K562 (cell line): Measurements from ENCODE around the gene CEP192. TPM values are rescaled to one million over a fixed set of nuclear protein-coding genes. Genes with fewer than 3 reads are reported as not detected.

ENCODE experiments used
- ARHGAP35 ChIP-seq: fragments of 450-650 bp; IDR thresholded peaks from 2 replicates; pipeline ENCODE4 v1.6.1; 2018; ENCODE audit not compliant: partially characterized antibody
- CXXC5 ChIP-seq: fragments of 250-450 bp; sonication (Bioruptor Pico); IDR thresholded peaks from 2 replicates; pipeline ENCODE4 v1.8.0; 2022; ENCODE audit warnings: inconsistent platforms, mild to moderate bottlenecking, moderate library complexity
- DMBX1 ChIP-seq: fragments of 250-450 bp; sonication (Bioruptor Pico); IDR thresholded peaks from 2 replicates; pipeline ENCODE4 v1.8.0; 2022; ENCODE audit warnings: inconsistent platforms, mild to moderate bottlenecking, moderate library complexity, borderline replicate concordance
- GATAD2A ChIP-seq: fragments of 450-650 bp; IDR thresholded peaks from 2 replicates; pipeline ENCODE4 v1.6.1; 2017
- HMGN3 ChIP-seq: IDR thresholded peaks from 2 replicates; pipeline ENCODE4 v1.6.1; 2011; ENCODE audit warnings: borderline replicate concordance, low read depth, mild to moderate bottlenecking, mixed read lengths, low read length; ENCODE audit not compliant: insufficient read length; ENCODE audit errors: extremely low read depth
- LEF1 ChIP-seq: fragments of 450-650 bp; IDR thresholded peaks from 2 replicates; pipeline ENCODE4 v1.6.1; 2016; ENCODE audit warnings: mild to moderate bottlenecking
- MAFF ChIP-seq: IDR thresholded peaks from 2 replicates; pipeline ENCODE4 v1.6.1; 2012; ENCODE audit warnings: low read length, improper control_type of control experiment
- NBN ChIP-seq: fragments of 450-650 bp; IDR thresholded peaks from 2 replicates; pipeline ENCODE4 v1.6.1; 2016; ENCODE audit warnings: low read depth, mild to moderate bottlenecking
- PHF20 ChIP-seq: fragments of 450-650 bp; IDR thresholded peaks from 2 replicates; pipeline ENCODE4 v1.6.1; 2018; ENCODE audit not compliant: partially characterized antibody
- SAFB ChIP-seq: fragments of 200-400 bp; formaldehyde crosslinking; IDR thresholded peaks from 2 replicates; pipeline ENCODE4 v1.6.1; 2017; ENCODE audit warnings: low read depth, low read length, borderline replicate concordance
- ZBTB1 ChIP-seq: sonication (generic); formaldehyde crosslinking; IDR thresholded peaks from 2 replicates; pipeline ENCODE4 v1.8.1; 2023; ENCODE audit warnings: missing genetic modification reagents, low read depth, mild to moderate bottlenecking, borderline replicate concordance
- ZNF263 ChIP-seq: sonication (generic); formaldehyde crosslinking; IDR thresholded peaks from 2 replicates; pipeline ENCODE4 v1.8.0; 2022; ENCODE audit warnings: mild to moderate bottlenecking, missing genetic modification reagents, borderline replicate concordance
- ZNF551 ChIP-seq: fragments of 250-450 bp; sonication (Bioruptor Pico); IDR thresholded peaks from 2 replicates; pipeline ENCODE4 v1.5.0; 2021; ENCODE audit warnings: mild to moderate bottlenecking, moderate library complexity
- ZNF668 ChIP-seq: fragments of 250-450 bp; sonication (Bioruptor Pico); IDR thresholded peaks from 2 replicates; pipeline ENCODE4 v1.8.0; 2022; ENCODE audit warnings: mild to moderate bottlenecking, inconsistent platforms
- ZNF695 ChIP-seq: fragments of 450-650 bp; formaldehyde crosslinking; IDR thresholded peaks from 2 replicates; pipeline ENCODE4 v1.4.0; 2020; ENCODE audit warnings: mild to moderate bottlenecking, moderate library complexity
- polyA plus RNA-seq, 8 experiments: library from polyadenylated mRNA; depleted of rRNA in 4 of 8; stranded (reverse) in 5 of 8; unstranded in 3 of 8; fragments of >200 nt; fragmentation: Nextera tagmentation in 2 of 8; fragmentation: Illumina TruSeq in 1 of 8; extraction: Ambion mirVana in 2 of 8; extraction: Trizol in 1 of 8; gene quantifications; 2 replicates each; pipeline versions ENCODE4 v1.2.1 to v1.2.3, GENCODE V29; 2011 to 2014; ENCODE audit warnings: inconsistent platforms in 1 of 8, missing spikeins in 1 of 8
- total RNA-seq, 7 experiments: library from RNA; depleted of rRNA in 6 of 7; stranded (reverse); fragments of >200 nt in 6 of 7; fragmentation: Illumina TruSeq in 2 of 7; extraction: Trizol in 2 of 7; gene quantifications; 2 replicates each; pipeline versions ENCODE4 v1.2.1 to v1.2.3, GENCODE V29; 2011 to 2021; ENCODE audit warnings: low replicate concordance in 1 of 7
- TF ChIP-seq, protein P1 (sequence below): fragments of 450-650 bp; IDR thresholded peaks from 2 replicates; pipeline ENCODE4 v1.6.1; 2016; ENCODE audit warnings: mild to moderate bottlenecking, moderate library complexity

The CEP192 gene
- total and polyA plus RNA-seq, 9 of the 15 experiments (the other 6 are each of a cell fraction or from before 2014, with no cell fraction given): 14.4 to 54.4 (median 35.8) TPM

DNA sequence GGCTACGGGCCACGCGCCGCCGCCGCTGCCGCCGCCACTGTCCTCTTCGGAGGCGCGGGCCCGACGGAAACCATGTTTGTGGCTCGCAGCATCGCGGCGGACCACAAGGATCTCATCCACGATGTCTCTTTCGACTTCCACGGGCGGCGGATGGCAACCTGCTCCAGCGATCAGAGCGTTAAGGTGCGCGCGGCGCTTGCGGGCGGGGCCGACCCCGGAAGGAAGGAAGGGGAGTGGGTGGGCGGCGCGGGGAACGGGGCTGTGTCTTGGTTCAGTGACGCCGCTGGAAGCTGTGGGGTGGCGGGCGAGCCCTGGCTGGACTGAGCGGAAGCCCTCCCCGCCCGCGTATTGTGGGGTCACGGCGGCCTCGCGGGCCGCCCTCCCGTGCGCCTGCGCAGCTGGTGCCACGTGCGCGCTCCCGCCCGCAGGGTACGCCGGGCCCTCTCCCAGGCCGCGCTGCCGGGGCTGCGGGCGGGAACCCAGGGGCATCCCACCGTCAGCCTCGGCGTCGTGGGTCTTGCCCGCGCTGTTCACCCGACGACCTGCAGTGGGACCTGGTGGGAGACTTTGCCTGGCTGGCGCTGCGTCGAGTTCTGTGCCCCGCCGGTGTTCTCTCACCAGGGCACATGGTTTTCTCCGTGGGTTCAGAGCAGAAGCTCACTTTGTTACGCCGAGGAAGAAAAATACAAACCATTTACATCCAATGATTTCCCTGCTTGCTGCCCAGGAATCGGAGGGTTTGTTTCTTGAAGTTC lies 42.9 kb upstream of the CEP192 start (continued):
- TF ChIP-seq, protein P1, sequence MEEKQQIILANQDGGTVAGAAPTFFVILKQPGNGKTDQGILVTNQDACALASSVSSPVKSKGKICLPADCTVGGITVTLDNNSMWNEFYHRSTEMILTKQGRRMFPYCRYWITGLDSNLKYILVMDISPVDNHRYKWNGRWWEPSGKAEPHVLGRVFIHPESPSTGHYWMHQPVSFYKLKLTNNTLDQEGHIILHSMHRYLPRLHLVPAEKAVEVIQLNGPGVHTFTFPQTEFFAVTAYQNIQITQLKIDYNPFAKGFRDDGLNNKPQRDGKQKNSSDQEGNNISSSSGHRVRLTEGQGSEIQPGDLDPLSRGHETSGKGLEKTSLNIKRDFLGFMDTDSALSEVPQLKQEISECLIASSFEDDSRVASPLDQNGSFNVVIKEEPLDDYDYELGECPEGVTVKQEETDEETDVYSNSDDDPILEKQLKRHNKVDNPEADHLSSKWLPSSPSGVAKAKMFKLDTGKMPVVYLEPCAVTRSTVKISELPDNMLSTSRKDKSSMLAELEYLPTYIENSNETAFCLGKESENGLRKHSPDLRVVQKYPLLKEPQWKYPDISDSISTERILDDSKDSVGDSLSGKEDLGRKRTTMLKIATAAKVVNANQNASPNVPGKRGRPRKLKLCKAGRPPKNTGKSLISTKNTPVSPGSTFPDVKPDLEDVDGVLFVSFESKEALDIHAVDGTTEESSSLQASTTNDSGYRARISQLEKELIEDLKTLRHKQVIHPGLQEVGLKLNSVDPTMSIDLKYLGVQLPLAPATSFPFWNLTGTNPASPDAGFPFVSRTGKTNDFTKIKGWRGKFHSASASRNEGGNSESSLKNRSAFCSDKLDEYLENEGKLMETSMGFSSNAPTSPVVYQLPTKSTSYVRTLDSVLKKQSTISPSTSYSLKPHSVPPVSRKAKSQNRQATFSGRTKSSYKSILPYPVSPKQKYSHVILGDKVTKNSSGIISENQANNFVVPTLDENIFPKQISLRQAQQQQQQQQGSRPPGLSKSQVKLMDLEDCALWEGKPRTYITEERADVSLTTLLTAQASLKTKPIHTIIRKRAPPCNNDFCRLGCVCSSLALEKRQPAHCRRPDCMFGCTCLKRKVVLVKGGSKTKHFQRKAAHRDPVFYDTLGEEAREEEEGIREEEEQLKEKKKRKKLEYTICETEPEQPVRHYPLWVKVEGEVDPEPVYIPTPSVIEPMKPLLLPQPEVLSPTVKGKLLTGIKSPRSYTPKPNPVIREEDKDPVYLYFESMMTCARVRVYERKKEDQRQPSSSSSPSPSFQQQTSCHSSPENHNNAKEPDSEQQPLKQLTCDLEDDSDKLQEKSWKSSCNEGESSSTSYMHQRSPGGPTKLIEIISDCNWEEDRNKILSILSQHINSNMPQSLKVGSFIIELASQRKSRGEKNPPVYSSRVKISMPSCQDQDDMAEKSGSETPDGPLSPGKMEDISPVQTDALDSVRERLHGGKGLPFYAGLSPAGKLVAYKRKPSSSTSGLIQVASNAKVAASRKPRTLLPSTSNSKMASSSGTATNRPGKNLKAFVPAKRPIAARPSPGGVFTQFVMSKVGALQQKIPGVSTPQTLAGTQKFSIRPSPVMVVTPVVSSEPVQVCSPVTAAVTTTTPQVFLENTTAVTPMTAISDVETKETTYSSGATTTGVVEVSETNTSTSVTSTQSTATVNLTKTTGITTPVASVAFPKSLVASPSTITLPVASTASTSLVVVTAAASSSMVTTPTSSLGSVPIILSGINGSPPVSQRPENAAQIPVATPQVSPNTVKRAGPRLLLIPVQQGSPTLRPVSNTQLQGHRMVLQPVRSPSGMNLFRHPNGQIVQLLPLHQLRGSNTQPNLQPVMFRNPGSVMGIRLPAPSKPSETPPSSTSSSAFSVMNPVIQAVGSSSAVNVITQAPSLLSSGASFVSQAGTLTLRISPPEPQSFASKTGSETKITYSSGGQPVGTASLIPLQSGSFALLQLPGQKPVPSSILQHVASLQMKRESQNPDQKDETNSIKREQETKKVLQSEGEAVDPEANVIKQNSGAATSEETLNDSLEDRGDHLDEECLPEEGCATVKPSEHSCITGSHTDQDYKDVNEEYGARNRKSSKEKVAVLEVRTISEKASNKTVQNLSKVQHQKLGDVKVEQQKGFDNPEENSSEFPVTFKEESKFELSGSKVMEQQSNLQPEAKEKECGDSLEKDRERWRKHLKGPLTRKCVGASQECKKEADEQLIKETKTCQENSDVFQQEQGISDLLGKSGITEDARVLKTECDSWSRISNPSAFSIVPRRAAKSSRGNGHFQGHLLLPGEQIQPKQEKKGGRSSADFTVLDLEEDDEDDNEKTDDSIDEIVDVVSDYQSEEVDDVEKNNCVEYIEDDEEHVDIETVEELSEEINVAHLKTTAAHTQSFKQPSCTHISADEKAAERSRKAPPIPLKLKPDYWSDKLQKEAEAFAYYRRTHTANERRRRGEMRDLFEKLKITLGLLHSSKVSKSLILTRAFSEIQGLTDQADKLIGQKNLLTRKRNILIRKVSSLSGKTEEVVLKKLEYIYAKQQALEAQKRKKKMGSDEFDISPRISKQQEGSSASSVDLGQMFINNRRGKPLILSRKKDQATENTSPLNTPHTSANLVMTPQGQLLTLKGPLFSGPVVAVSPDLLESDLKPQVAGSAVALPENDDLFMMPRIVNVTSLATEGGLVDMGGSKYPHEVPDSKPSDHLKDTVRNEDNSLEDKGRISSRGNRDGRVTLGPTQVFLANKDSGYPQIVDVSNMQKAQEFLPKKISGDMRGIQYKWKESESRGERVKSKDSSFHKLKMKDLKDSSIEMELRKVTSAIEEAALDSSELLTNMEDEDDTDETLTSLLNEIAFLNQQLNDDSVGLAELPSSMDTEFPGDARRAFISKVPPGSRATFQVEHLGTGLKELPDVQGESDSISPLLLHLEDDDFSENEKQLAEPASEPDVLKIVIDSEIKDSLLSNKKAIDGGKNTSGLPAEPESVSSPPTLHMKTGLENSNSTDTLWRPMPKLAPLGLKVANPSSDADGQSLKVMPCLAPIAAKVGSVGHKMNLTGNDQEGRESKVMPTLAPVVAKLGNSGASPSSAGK: peak; percentile 100
- TF ChIP-seq PHF20: peak; percentile 45
- no peak for TF ChIP-seq ZNF551 (CRISPR knock-in tag)
- 0 out of 2 replicates have a peak, but pooled peaks have one; percentile 65 for TF ChIP-seq ZNF263 (CRISPR knock-in tag)
- peak; percentile 91 for TF ChIP-seq CXXC5 (CRISPR knock-in tag)
- TF ChIP-seq ARHGAP35: no peak
- TF ChIP-seq DMBX1 (CRISPR knock-in tag): peak; percentile 92
- peak; percentile 66; the same call in 1 of the 2 replicates for TF ChIP-seq NBN
- TF ChIP-seq GATAD2A: 0 out of 2 replicates have a peak, but pooled peaks have one; percentile 52
- TF ChIP-seq ZBTB1 (CRISPR knock-in tag): 0 out of 2 replicates have a peak, but pooled peaks have one; percentile 71
- TF ChIP-seq HMGN3: peak; percentile 74
- no peak for TF ChIP-seq LEF1
- TF ChIP-seq SAFB: peak; percentile 69
- TF ChIP-seq ZNF695 (CRISPR knock-in tag): 0 out of 2 replicates have a peak, but pooled peaks have one; percentile 11
- no peak for TF ChIP-seq ZNF668
- no peak for TF ChIP-seq MAFF
